GM12878 (cell line): ENCODE data around the gene PODXL2.

ENCODE experiments used
- BHLHE40 ChIP-seq, 2 experiments: fragments of 450-650 bp in 1 of 2; IDR thresholded peaks; 2 replicates each; pipeline ENCODE4 v1.6.1; 2011 to 2017; ENCODE audit warnings: low read depth in 2 of 2, borderline replicate concordance in 1 of 2, improper control_type of control experiment in 1 of 2, low read length in 1 of 2, mild to moderate bottlenecking in 1 of 2
- CTCF ChIP-seq, 3 experiments: IDR thresholded peaks in 2 of 3; conservative IDR thresholded peaks in 1 of 3; 2 replicates each; pipeline ENCODE4 v1.5.1; 2011; ENCODE audit warnings: low read depth in 3 of 3, low read length in 3 of 3, mild to moderate bottlenecking in 3 of 3, control low read depth in 2 of 3, moderate library complexity in 2 of 3, inconsistent platforms in 1 of 3, mixed read lengths in 1 of 3; ENCODE audit not compliant: control insufficient read depth in 2 of 3, insufficient read depth in 1 of 3; ENCODE audit errors: extremely low read depth in 1 of 3
- EGR1 ChIP-seq, 2 experiments: IDR thresholded peaks; 1 replicate in 1 of 2; 2 replicates in 1 of 2; pipeline ENCODE4 v1.6.1; 2011 to 2012; ENCODE audit warnings: low read depth in 2 of 2, low read length in 2 of 2, borderline replicate concordance in 1 of 2, mild to moderate bottlenecking in 1 of 2, moderate library complexity in 1 of 2
- EP300 ChIP-seq, 2 experiments: fragments of 150-350 bp in 1 of 2; IDR thresholded peaks; 2 replicates each; pipeline ENCODE4 v1.6.1; 2011 to 2012; ENCODE audit warnings: low read depth in 2 of 2, low read length in 2 of 2, borderline replicate concordance in 1 of 2, improper control_type of control experiment in 1 of 2, inconsistent platforms in 1 of 2; ENCODE audit not compliant: control insufficient read depth in 1 of 2
- MTA2 ChIP-seq: fragments of 450-650 bp; IDR thresholded peaks from 2 replicates; pipeline ENCODE4 v1.6.1; 2016; ENCODE audit warnings: low read depth, mild to moderate bottlenecking, moderate library complexity
- MXI1 ChIP-seq: fragments of 150-350 bp; IDR thresholded peaks from 2 replicates; pipeline ENCODE4 v1.6.1; 2011; ENCODE audit warnings: low read depth, mild to moderate bottlenecking, inconsistent platforms, low read length, improper control_type of control experiment
- PRDM15 ChIP-seq: fragments of 450-650 bp; formaldehyde crosslinking; IDR thresholded peaks from 2 replicates; pipeline ENCODE4 v1.4.0; 2020; ENCODE audit warnings: mild to moderate bottlenecking, moderate library complexity
- SPI1 ChIP-seq: IDR thresholded peaks from 2 replicates; pipeline ENCODE4 v1.6.1; 2011; ENCODE audit warnings: low read depth, mild to moderate bottlenecking, low read length, moderate library complexity, borderline replicate concordance; ENCODE audit not compliant: insufficient read depth
- TCF3 ChIP-seq: IDR thresholded peaks from 2 replicates; pipeline ENCODE4 v1.6.1; 2012; ENCODE audit warnings: low read depth, mild to moderate bottlenecking, low read length, borderline replicate concordance; ENCODE audit not compliant: insufficient read depth
- ZNF207 ChIP-seq: fragments of 450-650 bp; IDR thresholded peaks from 2 replicates; pipeline ENCODE4 v1.6.1; 2014; ENCODE audit warnings: antibody characterized with exemption, mild to moderate bottlenecking, borderline replicate concordance

- no peak for TF ChIP-seq MXI1
- TF ChIP-seq SPI1, result no peak
- no peak for TF ChIP-seq TCF3
- TF ChIP-seq CTCF (IDR thresholded peaks at IDR 0.05 in 2 of 3, conservative IDR thresholded peaks at IDR 0.05 in 1 of 3; ENCODE audit: control insufficient read depth in 2 of 3, extremely low read depth in 1 of 3, insufficient read depth in 1 of 3, low read depth in 3 of 3, low read length in 3 of 3), result no peak
- no peak for TF ChIP-seq PRDM15 (CRISPR knock-in tag)
- TF ChIP-seq EGR1 (IDR thresholded peaks at IDR 0.05; ENCODE audit: borderline replicate concordance in 1 of 2, low read depth in 2 of 2, low read length in 2 of 2), result no peak
- TF ChIP-seq MTA2, result no peak
- TF ChIP-seq ZNF207, result no peak
- no peak for TF ChIP-seq EP300 (IDR thresholded peaks at IDR 0.05; ENCODE audit: borderline replicate concordance in 1 of 2, control insufficient read depth in 1 of 2, low read depth in 2 of 2, low read length in 2 of 2)
- no peak for TF ChIP-seq BHLHE40 (IDR thresholded peaks at IDR 0.05; ENCODE audit: borderline replicate concordance in 1 of 2, low read depth in 2 of 2, low read length in 1 of 2)
These were observed 13.2 kb upstream of the PODXL2 start for GRCh38 chr3:127615631-127616305.
